ENCODE measurements around the gene KIFBP. TPM values are rescaled to one million over a fixed set of nuclear protein-coding genes. Genes with fewer than 3 reads are reported as not detected.
"Not testable (repeated sequence)": the region's sequence is repeated elsewhere in the genome, so short reads cannot be mapped to it uniquely, and the experiment has no call there.

The KIFBP gene
- 10 to 100 TPM; 16.0 to 23.1 TPM for total RNA-seq

- H3K27ac Mint-ChIP-seq, result peak within 1 kb of the TSS; percentile 90
- no peaks in the 10 kb centered on the region for H3K27me3 Mint-ChIP-seq
- ATAC-seq (peak; percentile 89), DNase-seq (peak; percentile 93)
- H3K4me3 Mint-ChIP-seq, result peak within 1 kb of the TSS; percentile 96
- no peaks in the 10 kb centered on the region for H3K9me3 Mint-ChIP-seq (ENCODE audit: low read depth)
- peaks cover 56% of the 10 kb centered on the region for H3K4me1 Mint-ChIP-seq
- CTCF ChIA-PET, result interaction anchor here (0.9 to 3.8 kb wide), 8 partner anchors 12 to 419 kb away, joined by 3 to 21 read pairs (median 4); partner anchors contain the start of genes DDX21 and SRGN
- peaks cover 21% of the 10 kb centered on the region for H3K36me3 Mint-ChIP-seq
These were observed at the start of gene KIFBP for GRCh38 chr10:68988530-68989316. Gene KIFBP, plus strand, starts transcription at chr10:68988803. Its CDS starts 30 bp downstream, at chr10:68988833.

- Mint-ChIP-seq H3K27ac (no peak overlapping the region), H3K36me3 (peaks cover 40% of the 10 kb centered on the region), H3K4me3 (no peak overlapping the region), H3K9me3 (ENCODE audit: low read depth) (no peaks in the 10 kb centered on the region), H3K4me1 (peaks cover 9% of the 10 kb centered on the region), H3K27me3 (no peaks in the 10 kb centered on the region)
- CTCF ChIA-PET, result no interaction called here
- no peak for DNase-seq
- ATAC-seq, result no peak
These were observed 49.7 kb upstream of the KIFBP start for GRCh38 chr10:68938884-68939283.

DNA sequence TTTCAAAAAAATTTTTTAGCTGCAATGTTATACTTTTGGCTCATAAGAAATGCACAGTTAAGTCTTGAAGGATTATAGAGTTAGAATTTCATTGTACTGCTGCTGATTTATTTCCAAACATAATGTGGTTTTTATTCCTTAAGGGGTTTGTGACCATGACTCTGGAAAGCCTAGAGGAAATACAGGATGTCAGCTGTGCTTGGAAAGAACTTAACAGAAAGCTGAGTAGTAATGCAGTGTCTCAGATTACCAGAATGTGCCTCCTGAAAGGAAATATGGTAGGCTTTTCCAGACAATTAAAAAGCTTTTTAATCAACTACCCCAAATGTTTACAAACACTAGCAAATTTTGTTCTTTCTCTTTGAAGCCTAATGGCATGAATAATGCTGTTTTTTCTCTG lies 47.7 kb upstream of the KIFBP start:
- not testable (repeated sequence) for H3K4me3 Mint-ChIP-seq; H3K9me3 Mint-ChIP-seq (ENCODE audit: low read depth); DNase-seq; ATAC-seq; H3K27me3 Mint-ChIP-seq; H3K27ac Mint-ChIP-seq; H3K4me1 Mint-ChIP-seq
- H3K36me3 Mint-ChIP-seq, result peaks cover 39% of the 10 kb centered on the region
- CTCF ChIA-PET, result interaction anchor here (0.6 to 3.0 kb wide), 2 partner anchors 15 to 384 kb away, joined by 4 to 13 read pairs; partner anchors contain the start of gene DDX21

- ATAC-seq (no peak), DNase-seq (no peak)
- Mint-ChIP-seq H3K27ac (no peak overlapping the region), H3K4me1 (peaks cover 3% of the 10 kb centered on the region), H3K9me3 (ENCODE audit: low read depth) (no peaks in the 10 kb centered on the region), H3K27me3 (no peaks in the 10 kb centered on the region), H3K36me3 (peaks cover 19% of the 10 kb centered on the region), H3K4me3 (no peak overlapping the region)
- CTCF ChIA-PET, result interaction anchor here (1.2 to 1.6 kb wide), 3 partner anchors 8 to 39 kb away, joined by 3 to 5 read pairs (median 3); no protein-coding TSS in a partner anchor
These were observed 38.0 kb upstream of the KIFBP start for GRCh38 chr10:68950598-68950997.

GRCh38 chr10:68954904-68955303 lies 33.7 kb upstream of the KIFBP start:
- H3K4me1 Mint-ChIP-seq, result peaks cover 25% of the 10 kb centered on the region
- H3K27me3 Mint-ChIP-seq, result no peaks in the 10 kb centered on the region
- H3K4me3 Mint-ChIP-seq, result peak overlapping the region; percentile 93
- peaks cover 29% of the 10 kb centered on the region for H3K36me3 Mint-ChIP-seq
- peak overlapping the region; percentile 67 for H3K27ac Mint-ChIP-seq
- no peaks in the 10 kb centered on the region for H3K9me3 Mint-ChIP-seq (ENCODE audit: low read depth)
- CTCF ChIA-PET, result interaction anchor here (0.9 to 3.2 kb wide), 10 partner anchors 10 to 180 kb away, joined by 3 to 26 read pairs (median 6); partner anchors contain the start of gene KIFBP
- DNase-seq, result no peak
- ATAC-seq, result no peak

- Mint-ChIP-seq H3K4me3 (peak overlapping the region; percentile 93), H3K4me1 (peaks cover 28% of the 10 kb centered on the region), H3K27me3 (no peaks in the 10 kb centered on the region), H3K9me3 (ENCODE audit: low read depth) (no peaks in the 10 kb centered on the region), H3K36me3 (peaks cover 32% of the 10 kb centered on the region), H3K27ac (peak overlapping the region; percentile 98)
- peak; percentile 12 for ATAC-seq
- CTCF ChIA-PET, result interaction anchor here (0.9 to 3.2 kb wide), 16 partner anchors 10 to 458 kb away, joined by 3 to 26 read pairs (median 4); partner anchors contain the start of gene KIFBP
- no peak for DNase-seq
These were observed 33.2 kb upstream of the KIFBP start for GRCh38 chr10:68955355-68955831.

DNA sequence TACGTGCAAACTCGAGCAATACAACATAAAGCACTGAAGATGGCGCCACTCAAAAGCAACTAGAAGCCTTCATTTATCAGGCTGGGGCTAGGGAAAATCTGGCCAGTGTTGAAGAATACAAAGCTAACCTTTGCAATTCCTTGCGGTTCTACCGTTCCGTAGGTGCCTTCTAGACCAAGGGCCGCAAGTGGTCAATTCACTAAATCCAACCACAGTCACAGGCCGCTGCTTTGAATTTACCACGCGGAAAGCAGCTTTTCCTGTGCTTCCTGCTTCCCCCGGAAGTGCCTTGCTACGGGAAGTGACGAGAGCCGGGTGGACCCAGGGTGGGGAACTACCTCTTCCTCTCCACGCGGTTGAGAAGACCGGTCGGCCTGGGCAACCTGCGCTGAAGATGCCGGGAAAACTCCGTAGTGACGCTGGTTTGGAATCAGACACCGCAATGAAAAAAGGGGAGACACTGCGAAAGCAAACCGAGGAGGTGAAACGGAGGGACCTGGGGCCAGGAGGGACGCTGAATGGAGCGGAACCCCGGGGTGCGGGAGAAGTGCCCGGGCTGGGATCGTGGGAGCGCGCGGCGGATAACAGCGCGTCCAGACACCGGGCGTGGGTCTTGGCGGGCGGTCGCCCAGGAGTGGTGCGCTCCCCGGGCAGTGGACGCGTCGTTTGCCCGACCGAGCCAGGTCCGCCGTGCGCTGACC lies 32.6 kb upstream of the KIFBP start, which contains the start of gene DDX21:
DDX21 (plus strand) TSS at position 339 of the 701 bp plus-strand sequence; CDS start at position 395, 56 bp downstream.
- Mint-ChIP-seq H3K36me3 (peaks cover 34% of the 10 kb centered on the region), H3K27me3 (no peaks in the 10 kb centered on the region), H3K9me3 (ENCODE audit: low read depth) (no peaks in the 10 kb centered on the region), H3K4me3 (peak within 1 kb of the TSS; percentile 93), H3K4me1 (peaks cover 31% of the 10 kb centered on the region), H3K27ac (peak within 1 kb of the TSS; percentile 98)
- ATAC-seq (peak; percentile 84), DNase-seq (peak; percentile 95)
- CTCF ChIA-PET, result interaction anchor here (0.6 to 3.2 kb wide), 20 partner anchors 9 to 458 kb away, joined by 3 to 26 read pairs (median 4); partner anchors contain the start of gene KIFBP

- Mint-ChIP-seq H3K9me3 (ENCODE audit: low read depth) (no peaks in the 10 kb centered on the region), H3K4me1 (peaks cover 39% of the 10 kb centered on the region), H3K4me3 (peak overlapping the region; percentile 93), H3K36me3 (peaks cover 43% of the 10 kb centered on the region), H3K27me3 (no peaks in the 10 kb centered on the region), H3K27ac (peak overlapping the region; percentile 98)
- CTCF ChIA-PET, result interaction anchor here (1.2 to 3.2 kb wide), 6 partner anchors 15 to 165 kb away, joined by 3 to 21 read pairs (median 6); partner anchors contain the start of gene KIFBP
- no peak for DNase-seq
- ATAC-seq, result no peak
These were observed 31.4 kb upstream of the KIFBP start for GRCh38 chr10:68957284-68957615.

GRCh38 chr10:68957654-68958053 lies 30.9 kb upstream of the KIFBP start:
- Mint-ChIP-seq H3K27ac (peak overlapping the region; percentile 98), H3K9me3 (ENCODE audit: low read depth) (no peaks in the 10 kb centered on the region), H3K36me3 (peaks cover 42% of the 10 kb centered on the region), H3K27me3 (no peaks in the 10 kb centered on the region), H3K4me1 (peaks cover 40% of the 10 kb centered on the region), H3K4me3 (peak overlapping the region; percentile 93)
- CTCF ChIA-PET, result interaction anchor here (1.2 to 3.2 kb wide), 5 partner anchors 15 to 164 kb away, joined by 3 to 21 read pairs (median 4); partner anchors contain the start of gene KIFBP
- DNase-seq (no peak), ATAC-seq (no peak)

GRCh38 chr10:68959695-68960527 lies 28.7 kb upstream of the KIFBP start:
- DNase-seq (no peak), ATAC-seq (no peak)
- CTCF ChIA-PET, result interaction anchor here (1.1 to 1.5 kb wide), 4 partner anchors 10 to 45 kb away, joined by 4 to 6 read pairs (median 4); no protein-coding TSS in a partner anchor
- Mint-ChIP-seq H3K4me3 (peak overlapping the region; percentile 32), H3K9me3 (ENCODE audit: low read depth) (no peaks in the 10 kb centered on the region), H3K4me1 (peaks cover 38% of the 10 kb centered on the region), H3K36me3 (peaks cover 55% of the 10 kb centered on the region), H3K27me3 (no peaks in the 10 kb centered on the region), H3K27ac (peak overlapping the region; percentile 82)

DNA sequence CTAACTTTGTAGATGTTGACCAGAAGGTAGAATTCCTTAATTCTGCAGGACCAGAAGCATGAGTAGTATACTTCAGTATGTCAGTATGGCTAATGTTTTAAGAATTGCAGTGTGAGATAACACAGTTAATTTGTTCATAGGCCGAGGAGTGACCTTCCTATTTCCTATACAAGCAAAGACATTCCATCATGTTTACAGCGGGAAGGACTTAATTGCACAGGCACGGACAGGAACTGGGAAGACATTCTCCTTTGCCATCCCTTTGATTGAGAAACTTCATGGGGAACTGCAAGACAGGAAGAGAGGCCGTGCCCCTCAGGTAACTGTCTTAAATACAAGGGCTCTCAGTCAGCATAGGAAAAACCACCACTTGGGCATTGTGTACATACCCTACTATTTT lies 25.5 kb upstream of the KIFBP start:
- H3K36me3 Mint-ChIP-seq, result peaks cover 67% of the 10 kb centered on the region
- H3K4me3 Mint-ChIP-seq, result no peak overlapping the region
- H3K9me3 Mint-ChIP-seq (ENCODE audit: low read depth), result no peaks in the 10 kb centered on the region
- peaks cover 34% of the 10 kb centered on the region for H3K4me1 Mint-ChIP-seq
- no peaks in the 10 kb centered on the region for H3K27me3 Mint-ChIP-seq
- CTCF ChIA-PET, result no interaction called here
- H3K27ac Mint-ChIP-seq, result no peak overlapping the region
- no peak for ATAC-seq
- DNase-seq, result no peak

DNA sequence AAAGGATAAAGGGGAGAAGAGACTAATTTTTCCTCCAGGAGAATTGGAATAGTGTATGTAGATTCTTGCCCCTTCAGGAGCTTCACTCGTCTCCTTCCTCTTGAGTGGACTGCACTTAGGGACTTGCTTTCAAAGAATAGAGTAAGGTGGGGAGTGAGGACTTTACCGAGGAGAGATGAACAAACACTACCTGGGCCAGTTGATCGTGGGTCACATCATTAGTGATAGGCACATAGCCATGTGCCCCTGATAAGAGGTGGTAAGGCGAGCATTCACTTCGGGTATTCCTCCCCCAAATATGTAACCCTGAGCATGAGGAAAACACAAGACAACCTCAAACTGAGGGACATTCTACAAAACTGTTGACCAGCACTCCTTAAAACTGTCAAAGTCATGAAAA lies 14.6 kb upstream of the KIFBP start:
- peaks cover 23% of the 10 kb centered on the region for H3K4me1 Mint-ChIP-seq
- CTCF ChIA-PET, result no interaction called here
- peaks cover 64% of the 10 kb centered on the region for H3K36me3 Mint-ChIP-seq
- ATAC-seq, result no peak
- H3K27ac Mint-ChIP-seq, result no peak overlapping the region
- H3K9me3 Mint-ChIP-seq (ENCODE audit: low read depth), result no peaks in the 10 kb centered on the region
- H3K27me3 Mint-ChIP-seq, result no peaks in the 10 kb centered on the region
- DNase-seq, result no peak
- H3K4me3 Mint-ChIP-seq, result no peak overlapping the region

Data from activated CD8-positive, alpha-beta memory T cell treated with anti-CD3 and anti-CD28 coated beads, Interleukin-2, amount 10 ng/mL, durations not matched to agents 7 days and 5 days (primary cell).